Calu3 (cell line): ENCODE results near the gene ARID5B. TPM values are rescaled to one million over a fixed set of nuclear protein-coding genes. Genes with fewer than 3 reads are reported as not detected.

Experiments
- BruUV-seq: library from RNA; stranded (reverse); fragments of 400-500 nt; replicated peaks from 2 replicates; lab custom pipeline; 2021; lab: Mats Ljungman, UMichigan
- CTCF ChIA-PET: fragments of 300-600 bp; sonication (Branson Sonifier 250); formaldehyde crosslinking; loops from one replicate; lab custom pipeline; 2022; ENCODE audit warnings: antibody characterized with exemption; lab: Charles Lee
- DNase-seq: peaks from one replicate; pipeline ENCODE4 v3.0.0; 2022
- H3K27ac Mint-ChIP-seq: one replicate; pipeline ENCODE4 v1.8.0; 2022; ENCODE audit warnings: mixed read lengths; ENCODE audit not compliant: unreplicated experiment
- H3K27me3 Mint-ChIP-seq: one replicate; pipeline ENCODE4 v1.8.0; 2022; ENCODE audit warnings: mixed read lengths; ENCODE audit not compliant: unreplicated experiment
- H3K36me3 Mint-ChIP-seq: one replicate; pipeline ENCODE4 v1.8.0; 2022; ENCODE audit warnings: mild to moderate bottlenecking, moderate library complexity, mixed read lengths; ENCODE audit not compliant: insufficient read depth, unreplicated experiment
- H3K4me1 Mint-ChIP-seq: one replicate; pipeline ENCODE4 v1.8.0; 2022; ENCODE audit warnings: mild to moderate bottlenecking, low read depth, mixed read lengths; ENCODE audit not compliant: unreplicated experiment
- H3K4me3 Mint-ChIP-seq: one replicate; pipeline ENCODE4 v1.8.0; 2022; ENCODE audit warnings: mild to moderate bottlenecking, low read depth, moderate library complexity, mixed read lengths; ENCODE audit not compliant: unreplicated experiment
- H3K9me3 Mint-ChIP-seq: one replicate; pipeline ENCODE4 v1.8.0; 2022; ENCODE audit warnings: low read depth, mixed read lengths; ENCODE audit not compliant: unreplicated experiment
- CTCF ChIP-seq: fragments of 200-600 bp; IDR thresholded peaks from one replicate; pipeline ENCODE4 v1.8.0; 2022; ENCODE audit warnings: antibody characterized with exemption; ENCODE audit not compliant: unreplicated experiment
- intact Hi-C: fragments of 100-400 bp; cut with micrococcal nuclease; formaldehyde crosslinking; loops from one replicate; pipeline ENCODE4 v1.10.0; 2022; ENCODE audit not compliant: unreplicated experiment
- total RNA-seq: library from RNA; stranded (reverse); gene quantifications from 2 replicates; pipeline ENCODE4 v1.2.3, GENCODE V29; 2022

ARID5B gene
- total RNA-seq, 1 experiment from 2014 or later: 10.0 TPM

DNA sequence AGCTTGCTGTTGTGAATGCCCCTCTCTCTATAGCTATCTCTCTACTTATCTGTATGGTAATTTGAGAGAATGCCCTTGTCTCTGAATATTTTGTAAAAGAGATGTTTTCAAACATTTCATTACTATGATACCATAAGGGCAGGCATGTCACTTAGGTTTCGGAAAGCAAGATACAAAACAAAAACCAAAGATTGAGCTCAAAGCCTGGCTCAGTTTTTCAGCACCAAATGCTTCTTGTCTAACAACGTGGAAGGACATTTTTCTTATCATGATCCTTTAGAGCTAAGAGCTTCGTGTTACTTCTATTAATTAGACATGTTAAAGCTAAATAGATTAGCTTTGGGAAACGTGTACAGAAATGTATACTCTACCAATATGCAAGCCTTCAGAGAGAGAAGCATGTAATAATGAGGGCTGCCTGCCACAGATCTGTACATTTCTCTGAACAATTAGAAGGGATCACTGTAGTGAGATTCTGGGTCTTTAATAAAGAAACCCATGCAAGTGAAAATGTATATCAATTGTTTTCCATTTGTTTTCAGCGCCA, 148.9 kb downstream of the ARID5B start:
- intact Hi-C loops: no loop called here
- no peak for TF ChIP-seq CTCF
- H3K36me3 Mint-ChIP-seq: peaks cover 5% of the 10 kb centered on the region
- CTCF ChIA-PET: interaction anchor here (0.6 to 3.6 kb wide), 4 partner anchors 12 to 387 kb away, joined by 3 to 25 read pairs (median 4); no protein-coding TSS in a partner anchor
- no peaks in the 10 kb centered on the region for H3K27me3 Mint-ChIP-seq
- H3K27ac Mint-ChIP-seq: peak overlapping the region; percentile 16
- peak overlapping the region; percentile 14 for H3K4me3 Mint-ChIP-seq
- DNase-seq: no peak
- peaks cover 72% of the 10 kb centered on the region for H3K4me1 Mint-ChIP-seq
- no TSS peak for BruUV-seq
- peaks cover 2% of the 10 kb centered on the region for H3K9me3 Mint-ChIP-seq

DNA sequence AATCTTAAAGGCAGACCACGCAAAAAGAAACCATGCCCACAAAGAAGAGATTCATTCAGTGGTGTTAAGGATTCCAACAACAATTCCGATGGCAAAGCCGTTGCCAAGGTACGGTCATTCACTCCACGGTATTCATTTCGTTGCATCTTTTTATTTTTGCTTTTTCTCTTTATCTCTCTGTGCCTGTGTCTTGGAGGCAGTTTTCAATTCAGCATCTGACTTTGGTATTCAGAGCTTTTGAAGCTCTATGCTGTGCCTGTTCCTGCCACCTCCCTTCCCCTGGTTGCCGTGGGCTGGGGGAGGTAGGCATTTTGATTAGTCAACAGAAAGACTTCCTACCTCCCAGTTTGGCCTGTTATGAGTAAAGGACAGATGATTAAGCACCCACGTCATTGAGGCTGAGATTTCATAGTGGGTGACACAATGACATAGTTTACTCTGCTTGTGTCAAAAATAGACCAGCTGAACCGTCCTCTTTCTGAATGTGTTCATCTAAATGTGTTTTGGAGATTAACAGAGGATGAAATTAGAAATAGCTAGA, 149.5 kb downstream of the ARID5B start:
- BruUV-seq: no TSS peak
- H3K27me3 Mint-ChIP-seq: no peaks in the 10 kb centered on the region

DNA sequence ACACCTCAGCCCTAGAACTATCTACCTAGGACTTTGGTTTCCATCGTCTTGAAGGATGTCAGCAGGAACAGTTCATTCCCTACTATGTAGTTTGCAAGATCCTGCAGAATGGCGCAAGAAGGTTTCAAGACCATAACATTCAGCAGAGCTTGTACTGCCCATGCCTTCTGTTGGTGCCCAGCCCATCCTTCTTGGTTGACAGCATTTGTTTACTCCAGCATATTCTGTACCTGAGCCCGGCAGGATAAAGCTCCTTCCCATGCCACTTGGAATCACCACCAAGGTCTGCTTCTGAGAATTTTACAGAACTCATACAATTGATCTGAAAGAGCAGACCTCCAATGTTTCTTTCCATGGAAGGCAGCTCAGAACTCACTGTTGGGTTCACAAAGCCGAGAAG, 150.8 kb downstream of the ARID5B start:
- Mint-ChIP-seq H3K4me3 (no peak overlapping the region), H3K36me3 (peaks cover 5% of the 10 kb centered on the region), H3K9me3 (peaks cover 2% of the 10 kb centered on the region), H3K27me3 (no peaks in the 10 kb centered on the region), H3K27ac (no peak overlapping the region), H3K4me1 (peaks cover 53% of the 10 kb centered on the region)
- no TSS peak for BruUV-seq
- no peak for TF ChIP-seq CTCF
- intact Hi-C loops: no loop called here
- no peak for DNase-seq
- CTCF ChIA-PET: no interaction called here

More for the DNA sequence above, 149.5 kb downstream of the ARID5B start:
- H3K4me3 Mint-ChIP-seq: peak overlapping the region; percentile 14
- peaks cover 5% of the 10 kb centered on the region for H3K36me3 Mint-ChIP-seq
- CTCF ChIA-PET: interaction anchor here (0.5 to 3.6 kb wide), 4 partner anchors 13 to 387 kb away, joined by 3 to 25 read pairs (median 4); no protein-coding TSS in a partner anchor
- intact Hi-C loops: no loop called here
- H3K27ac Mint-ChIP-seq: peak overlapping the region; percentile 16
- no peak for TF ChIP-seq CTCF
- peaks cover 2% of the 10 kb centered on the region for H3K9me3 Mint-ChIP-seq
- peak; percentile 61 for DNase-seq
- H3K4me1 Mint-ChIP-seq: peaks cover 66% of the 10 kb centered on the region

DNA sequence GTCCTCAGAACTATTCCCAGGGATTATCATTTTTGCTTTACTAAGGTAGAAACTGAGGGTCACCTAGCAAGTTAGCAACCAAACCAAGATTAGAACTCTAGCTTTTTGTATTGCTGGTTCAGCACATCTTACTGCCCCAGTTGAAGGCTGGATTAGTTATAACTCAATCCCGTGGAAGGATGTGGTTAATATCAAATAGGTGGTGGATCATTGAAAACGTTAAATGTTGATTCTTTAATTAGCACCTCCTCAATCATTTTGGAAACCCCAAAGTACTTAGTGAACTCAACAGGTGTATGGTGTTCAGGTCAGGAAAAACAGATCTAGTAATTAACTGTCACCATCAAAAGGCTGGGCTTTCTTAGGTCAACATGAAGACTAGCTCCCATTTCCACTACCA, 152.4 kb downstream of the ARID5B start:
- DNase-seq: no peak
- CTCF ChIA-PET: no interaction called here
- intact Hi-C loops: no loop called here
- no peaks in the 10 kb centered on the region for H3K27me3 Mint-ChIP-seq
- no peak overlapping the region for H3K27ac Mint-ChIP-seq
- H3K4me1 Mint-ChIP-seq: peaks cover 39% of the 10 kb centered on the region
- peaks cover 5% of the 10 kb centered on the region for H3K36me3 Mint-ChIP-seq
- no peak overlapping the region for H3K4me3 Mint-ChIP-seq
- BruUV-seq: no TSS peak
- peaks cover 2% of the 10 kb centered on the region for H3K9me3 Mint-ChIP-seq
- TF ChIP-seq CTCF: no peak
